Endothelial cell of umbilical vein (primary cell): ENCODE results near the gene SH3D19. TPM values are rescaled to one million over a fixed set of nuclear protein-coding genes. Genes with fewer than 3 reads are reported as not detected.

Experiments used
- BruUV-seq: library from RNA; stranded (reverse); fragments of 400-500 nt; replicated peaks from 2 replicates; lab custom pipeline; 2021; lab: Mats Ljungman, UMichigan
- CTCF ChIA-PET: fragments of 300-600, 350-600 bp; sonication (Branson Sonifier 250); formaldehyde crosslinking; loops from one replicate; lab custom pipeline; 2021; ENCODE audit warnings: antibody characterized with exemption, inconsistent platforms; lab: Charles Lee
- POLR2A ChIA-PET: fragments of 300-600, 350-600 bp; sonication (Branson Sonifier 250); formaldehyde crosslinking; loops from one replicate; lab custom pipeline; 2021; ENCODE audit warnings: antibody characterized with exemption, inconsistent platforms; lab: Charles Lee
- DNase-seq: peaks from one replicate; pipeline ENCODE4 v3.0.0-alpha.2; 2011; ENCODE audit warnings: low read depth, low spot score
- FAIRE-seq: peaks from 2 replicates; lab custom pipeline; 2011; peaks lifted over from hg19 to GRCh38; lab: Jason Lieb, UNC
- H2AFZ ChIP-seq: 2 replicates; pipeline ENCODE4 v1.6.0; 2012; ENCODE audit warnings: low read depth, low read length, control low read depth, inconsistent platforms
- H3K27ac ChIP-seq: 2 replicates; pipeline ENCODE4 v1.5.1; 2011; ENCODE audit warnings: low read depth, mild to moderate bottlenecking, control low read depth, low read length, moderate library complexity; ENCODE audit not compliant: insufficient read depth
- H3K27me3 ChIP-seq, 2 experiments: 2 replicates each; pipeline versions ENCODE4 v1.6.0 to v1.6.1; 2011; ENCODE audit warnings: low read length in 2 of 2, mixed read lengths in 1 of 2; ENCODE audit not compliant: control insufficient read depth in 2 of 2, insufficient read depth in 2 of 2
- H3K36me3 ChIP-seq, 2 experiments: 2 replicates in 1 of 2; 3 replicates in 1 of 2; pipeline ENCODE4 v1.5.1; 2011; ENCODE audit warnings: low read length in 2 of 2, mild to moderate bottlenecking in 1 of 2, moderate library complexity in 1 of 2; ENCODE audit not compliant: control insufficient read depth in 2 of 2, insufficient read depth in 2 of 2; ENCODE audit errors: extremely low read depth in 1 of 2
- H3K4me1 ChIP-seq: 3 replicates; pipeline ENCODE4 v1.5.1; 2011; ENCODE audit warnings: mild to moderate bottlenecking, low read length; ENCODE audit not compliant: control insufficient read depth, insufficient read depth; ENCODE audit errors: extremely low read depth
- H3K4me2 ChIP-seq: 2 replicates; pipeline ENCODE4 v1.6.1; 2011; ENCODE audit warnings: low read length, control low read depth, mixed read lengths; ENCODE audit not compliant: insufficient read depth
- H3K4me3 ChIP-seq, 3 experiments: fragments of 200-600 bp in 1 of 3; sonication (generic), shearing (Covaris generic) in 1 of 3; replicated peaks in 1 of 3; 2 replicates each; pipeline ENCODE4 v1.5.1; 2011 to 2016; ENCODE audit warnings: control low read depth in 3 of 3, low read length in 3 of 3, mild to moderate bottlenecking in 2 of 3, inconsistent platforms in 1 of 3, low read depth in 1 of 3, moderate library complexity in 1 of 3; ENCODE audit not compliant: insufficient read depth in 1 of 3
- H3K79me2 ChIP-seq: 2 replicates; pipeline ENCODE4 v1.6.0; 2012; ENCODE audit warnings: low read length, inconsistent platforms; ENCODE audit not compliant: control insufficient read depth, insufficient read depth
- H3K9ac ChIP-seq: replicated peaks from 2 replicates; pipeline ENCODE3; 2011; ENCODE audit warnings: low read length, control low read depth; ENCODE audit not compliant: insufficient read depth; ENCODE audit errors: extremely low read depth
- H3K9me1 ChIP-seq: replicated peaks from 3 replicates; pipeline ENCODE4 v1.6.0; 2011; ENCODE audit warnings: mild to moderate bottlenecking, low read length; ENCODE audit not compliant: control insufficient read depth, insufficient read depth; ENCODE audit errors: extremely low read depth
- H3K9me3 ChIP-seq: replicated peaks from 2 replicates; pipeline ENCODE4 v1.5.1; 2012; ENCODE audit warnings: low read length, inconsistent platforms; ENCODE audit not compliant: control insufficient read depth, insufficient read depth
- H4K20me1 ChIP-seq: replicated peaks from 2 replicates; pipeline ENCODE3; 2011; ENCODE audit warnings: mild to moderate bottlenecking, low read length; ENCODE audit not compliant: control insufficient read depth, insufficient read depth; ENCODE audit errors: extremely low read depth
- CTCF ChIP-seq, 2 donors: IDR thresholded peaks; 1 replicate in 1 of 2; 2 replicates in 1 of 2; pipeline ENCODE4 v1.5.1; 2011; ENCODE audit warnings: low read length in 2 of 2, mild to moderate bottlenecking in 2 of 2, moderate library complexity in 2 of 2, control low read depth in 1 of 2, inconsistent platforms in 1 of 2, low read depth in 1 of 2; ENCODE audit not compliant: insufficient read depth in 1 of 2; ENCODE audit errors: extremely low read depth in 1 of 2
- EZH2 ChIP-seq: IDR thresholded peaks from 2 replicates; pipeline ENCODE4 v1.6.1; 2012; ENCODE audit warnings: borderline replicate concordance, low read depth, mild to moderate bottlenecking, moderate library complexity, low read length, inconsistent platforms; ENCODE audit not compliant: severe bottlenecking
- FOS ChIP-seq: IDR thresholded peaks from 2 replicates; pipeline ENCODE4 v1.6.1; 2011; ENCODE audit warnings: mild to moderate bottlenecking, low read length, moderate library complexity, borderline replicate concordance; ENCODE audit not compliant: insufficient read depth
- GATA2 ChIP-seq: IDR thresholded peaks from 2 replicates; pipeline ENCODE4 v1.7.0; 2011; ENCODE audit warnings: low read depth, mild to moderate bottlenecking, moderate library complexity, mixed read lengths, low read length; ENCODE audit not compliant: insufficient read length, insufficient read depth
- JUN ChIP-seq: IDR thresholded peaks from 2 replicates; pipeline ENCODE4 v1.6.1; 2011; ENCODE audit warnings: borderline replicate concordance, low read depth; ENCODE audit not compliant: insufficient read length, insufficient read depth
- MAX ChIP-seq: IDR thresholded peaks from 2 replicates; pipeline ENCODE4 v1.6.1; 2011; ENCODE audit not compliant: insufficient read depth, insufficient read length
- MYC ChIP-seq: IDR thresholded peaks from one replicate; pipeline ENCODE4 v1.6.1; 2011; ENCODE audit warnings: mild to moderate bottlenecking, low read depth, low read length
- POLR2A ChIP-seq: IDR thresholded peaks from 2 replicates; pipeline ENCODE4 v1.6.1; 2012; ENCODE audit warnings: low read depth, mild to moderate bottlenecking, control low read depth, low read length
- POLR2AphosphoS5 ChIP-seq: IDR thresholded peaks from 2 replicates; pipeline ENCODE4 v1.6.1; 2012; ENCODE audit warnings: low read depth, mild to moderate bottlenecking, control low read depth, low read length, moderate library complexity; ENCODE audit not compliant: insufficient read depth
- dilution Hi-C: fragments of 300-500 bp; cut with MboI; formaldehyde crosslinking; loops from one replicate; pipeline ENCODE4 v1.15.0; 2019; ENCODE audit warnings: low sequenced_read_pairs; ENCODE audit not compliant: extremely low pct_ligation_motif_present
- intact Hi-C: fragments of 100-400 bp; cut with micrococcal nuclease; formaldehyde crosslinking; loops from one replicate; pipeline ENCODE4 v1.10.0; 2022
- polyA plus RNA-seq, 4 experiments: library from polyadenylated mRNA; depleted of rRNA in 3 of 4; stranded (reverse) in 3 of 4; unstranded in 1 of 4; fragments of >200 nt; gene quantifications; 2 replicates each; pipeline versions ENCODE4 v1.2.1 to v1.2.3, GENCODE V29; 2011 to 2012; ENCODE audit warnings: missing spikeins in 1 of 4
- total RNA-seq: library from RNA; stranded (reverse); gene quantifications from 2 replicates; pipeline ENCODE4 v1.2.3, GENCODE V29; 2021

The SH3D19 gene
- total and polyA plus RNA-seq, 2 donors (not counting 3 experiments of a cell fraction or from before 2014, with no cell fraction given): 37.5 to 92.8 TPM

GRCh38 chr4:151202381-151202780 lies 123.0 kb downstream of the SH3D19 start:
- intact Hi-C loops: no loop called here
- Histone ChIP-seq H3K4me3 (no peak overlapping the region), H3K9me3 (no peaks in the 10 kb centered on the region), H3K79me2 (peaks cover 28% of the 10 kb centered on the region), H3K9ac (no peak overlapping the region), H3K4me2 (no peak overlapping the region), H3K27ac (no peak overlapping the region), H3K27me3 (no peaks in the 10 kb centered on the region), H3K9me1 (no peaks in the 10 kb centered on the region), H3K36me3 (no peaks in the 10 kb centered on the region), H3K4me1 (peaks cover 46% of the 10 kb centered on the region), H2AFZ (no peak overlapping the region), H4K20me1 (no peaks in the 10 kb centered on the region)
- CTCF ChIA-PET: no interaction called here
- dilution Hi-C loops: no loop called here
- POLR2A ChIA-PET: no interaction called here
- DNase-seq (no peak), FAIRE-seq (no peak)
- no TSS peak for BruUV-seq
- TF ChIP-seq GATA2 (no peak), POLR2A (no peak), MYC (no peak), POLR2AphosphoS5 (no peak), EZH2 (no peak), CTCF (IDR thresholded peaks at IDR 0.05; ENCODE audit: extremely low read depth in 1 of 2, insufficient read depth in 1 of 2, low read depth in 1 of 2, low read length in 2 of 2) (no peak), JUN (no peak), FOS (no peak), MAX (no peak)
